ENCODE data around the gene ATP2B2. TPM values are rescaled to one million over a fixed set of nuclear protein-coding genes. Genes with fewer than 3 reads are reported as not detected.
A peak's percentile ranks its signal among the peaks of the same experiment; 100 is the strongest.

The ATP2B2 gene
- total RNA-seq, 1 donor from 2014 or later, result not detected

DNA sequence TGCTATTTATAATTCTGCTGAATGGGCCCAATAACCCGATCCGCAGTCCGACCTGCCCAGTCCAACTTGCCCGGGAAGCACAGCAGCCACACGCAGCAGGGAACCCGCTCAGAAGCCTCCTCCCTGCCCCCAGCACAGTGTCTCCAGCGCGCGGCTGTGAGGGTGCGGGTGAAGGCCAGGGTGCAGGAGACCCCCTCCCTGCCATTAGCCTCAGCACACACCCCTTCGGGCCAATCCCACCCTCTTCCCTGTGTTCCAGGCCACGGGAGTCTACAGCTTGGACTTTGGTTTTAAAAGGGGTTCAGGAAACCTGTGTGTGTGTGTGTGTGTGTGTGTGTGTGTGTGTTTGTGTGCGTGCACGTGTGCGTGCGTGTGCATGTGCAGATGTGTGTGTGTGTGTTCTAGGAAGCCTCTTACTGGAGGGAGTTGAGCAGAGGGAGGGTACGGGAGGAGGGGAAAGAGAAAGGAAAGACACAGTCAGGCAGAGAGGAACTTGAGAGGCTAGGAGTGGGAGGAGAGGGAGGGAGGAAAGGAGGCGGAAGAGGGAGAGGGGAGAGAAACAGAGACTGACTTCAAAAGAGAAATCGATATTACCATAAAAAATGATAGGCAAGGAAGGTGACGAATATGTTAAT lies 34.2 kb downstream of the ATP2B2 start:
- no peaks in the 10 kb centered on the region for H3F3A ChIP-seq (ENCODE audit: low read depth)
- H3K9me3 Mint-ChIP-seq, result no peaks in the 10 kb centered on the region
- H3K4me3 ChIP-seq, result peak overlapping the region; percentile 37
- H3K27ac Mint-ChIP-seq, result peak overlapping the region; percentile 58
- no peak overlapping the region for H3K27ac ChIP-seq
- H3K36me3 Mint-ChIP-seq, result no peaks in the 10 kb centered on the region
- no peaks in the 10 kb centered on the region for H3K79me2 ChIP-seq (ENCODE audit: low read depth)
- no peaks in the 10 kb centered on the region for H3K36me3 ChIP-seq
- H3K27me3 Mint-ChIP-seq (ENCODE audit: insufficient read depth, low read depth), result peaks cover 24% of the 10 kb centered on the region
- H4K20me1 ChIP-seq (ENCODE audit: low read depth), result peaks cover 7% of the 10 kb centered on the region
- H3K9ac ChIP-seq, result no peak overlapping the region
- peak overlapping the region; percentile 79 for H3K4me2 ChIP-seq
- H3K4me1 Mint-ChIP-seq, result peaks cover 32% of the 10 kb centered on the region
- H3K4me1 ChIP-seq, result peaks cover 13% of the 10 kb centered on the region
- no peaks in the 10 kb centered on the region for H3K27me3 ChIP-seq
- peak; percentile 28 for DNase-seq (ENCODE audit: low spot score)
- H3K4me3 Mint-ChIP-seq, result peak overlapping the region; percentile 73
- no peak overlapping the region for H2AFZ ChIP-seq (replicated peaks)
- TF ChIP-seq CTCF (IDR thresholded peaks at IDR 0.05), result no peak
- no peak for TF ChIP-seq EZH2phosphoT487 (IDR thresholded peaks at IDR 0.05)
- TF ChIP-seq EZH2 (IDR thresholded peaks at IDR 0.05), result no peak
- no peaks in the 10 kb centered on the region for H3K9me3 ChIP-seq (ENCODE audit: low read depth)

DNA sequence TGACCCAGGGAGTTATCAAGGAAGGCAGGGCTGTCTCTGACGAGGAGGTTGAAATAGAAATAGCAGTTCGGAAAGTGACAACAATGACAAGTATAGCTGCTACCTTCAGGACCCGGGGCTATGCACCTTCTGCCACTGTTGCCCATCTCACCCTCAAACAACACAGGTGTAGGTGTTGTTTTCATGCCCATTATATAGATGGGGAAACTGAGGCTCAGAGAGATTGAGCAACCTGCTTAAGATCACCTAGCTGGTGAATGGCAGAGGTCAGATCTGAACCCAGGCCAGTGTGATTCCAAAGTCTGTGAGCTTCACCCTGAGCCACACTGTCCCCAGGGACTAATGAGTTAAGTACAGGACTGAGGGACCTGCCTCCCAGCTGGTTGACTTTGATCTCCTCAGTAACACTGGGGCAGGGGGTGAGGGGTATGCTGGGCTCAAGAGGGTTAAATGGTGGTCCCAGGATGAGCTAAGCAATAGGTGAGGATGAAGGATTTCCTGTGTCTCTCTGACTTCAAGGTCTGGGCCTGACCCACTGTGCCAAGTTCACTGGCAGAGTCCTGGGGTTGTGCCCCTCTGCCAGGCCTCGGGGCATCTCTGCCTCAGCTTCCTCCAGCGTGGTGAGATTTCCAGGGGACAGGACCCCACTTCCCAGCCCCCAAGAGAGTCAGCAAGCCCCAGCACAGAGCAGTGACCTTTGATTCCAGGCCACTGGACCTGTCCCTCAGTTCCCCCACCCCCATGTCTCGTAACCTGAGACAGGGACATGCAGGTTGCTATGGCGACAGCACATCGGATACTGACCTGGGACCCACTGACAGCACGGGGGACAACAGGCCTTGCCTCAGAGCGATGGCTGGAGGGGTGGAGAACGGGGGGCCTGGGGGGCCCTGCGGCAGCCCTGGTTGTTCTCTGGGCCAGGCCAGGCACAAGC lies 35.0 kb downstream of the ATP2B2 start:
- peaks cover 24% of the 10 kb centered on the region for H3K27me3 Mint-ChIP-seq (ENCODE audit: insufficient read depth, low read depth)
- peak overlapping the region; percentile 79 for H3K4me2 ChIP-seq
- H3K9ac ChIP-seq, result no peak overlapping the region
- no peak for TF ChIP-seq EZH2 (IDR thresholded peaks at IDR 0.05)
- no peak for TF ChIP-seq CTCF (IDR thresholded peaks at IDR 0.05)
- no peak for TF ChIP-seq EZH2phosphoT487 (IDR thresholded peaks at IDR 0.05)
- no peaks in the 10 kb centered on the region for H3F3A ChIP-seq (ENCODE audit: low read depth)
- H3K4me1 Mint-ChIP-seq, result peaks cover 32% of the 10 kb centered on the region
- peaks cover 7% of the 10 kb centered on the region for H4K20me1 ChIP-seq (ENCODE audit: low read depth)
- no peak overlapping the region for H2AFZ ChIP-seq (replicated peaks)
- H3K9me3 Mint-ChIP-seq, result no peaks in the 10 kb centered on the region
- H3K4me1 ChIP-seq, result peaks cover 13% of the 10 kb centered on the region
- peak overlapping the region; percentile 70 for H3K27ac Mint-ChIP-seq
- H3K4me3 ChIP-seq, result peak overlapping the region; percentile 37
- no peaks in the 10 kb centered on the region for H3K36me3 Mint-ChIP-seq
- no peaks in the 10 kb centered on the region for H3K27me3 ChIP-seq
- no peaks in the 10 kb centered on the region for H3K79me2 ChIP-seq (ENCODE audit: low read depth)
- no peak overlapping the region for H3K27ac ChIP-seq
- DNase-seq (ENCODE audit: low spot score), result peak; percentile 93
- H3K36me3 ChIP-seq, result no peaks in the 10 kb centered on the region
- H3K4me3 Mint-ChIP-seq, result peak overlapping the region; percentile 35
- H3K9me3 ChIP-seq (ENCODE audit: low read depth), result no peaks in the 10 kb centered on the region

- Histone ChIP-seq H3K79me2 (ENCODE audit: low read depth) (no peaks in the 10 kb centered on the region), H3K36me3 (no peaks in the 10 kb centered on the region), H4K20me1 (ENCODE audit: low read depth) (peaks cover 7% of the 10 kb centered on the region), H3K4me3 (no peak overlapping the region), H3K27ac (no peak overlapping the region), H3K4me2 (no peak overlapping the region), H2AFZ (replicated peaks) (no peak overlapping the region), H3K4me1 (peaks cover 13% of the 10 kb centered on the region), H3K9ac (no peak overlapping the region), H3K9me3 (ENCODE audit: low read depth) (no peaks in the 10 kb centered on the region), H3F3A (ENCODE audit: low read depth) (no peaks in the 10 kb centered on the region), H3K27me3 (no peaks in the 10 kb centered on the region)
- no peak overlapping the region for H3K4me3 Mint-ChIP-seq
- H3K9me3 Mint-ChIP-seq, result no peaks in the 10 kb centered on the region
- H3K36me3 Mint-ChIP-seq, result no peaks in the 10 kb centered on the region
- peak; percentile 39 for DNase-seq (ENCODE audit: low spot score)
- peaks cover 29% of the 10 kb centered on the region for H3K4me1 Mint-ChIP-seq
- peaks cover 24% of the 10 kb centered on the region for H3K27me3 Mint-ChIP-seq (ENCODE audit: insufficient read depth, low read depth)
- peak overlapping the region; percentile 70 for H3K27ac Mint-ChIP-seq
- TF ChIP-seq EZH2phosphoT487 (IDR thresholded peaks at IDR 0.05), result no peak
- TF ChIP-seq EZH2 (IDR thresholded peaks at IDR 0.05), result no peak
- TF ChIP-seq CTCF (IDR thresholded peaks at IDR 0.05), result no peak
These were observed 35.8 kb downstream of the ATP2B2 start for GRCh38 chr3:10469441-10470119.
